Fibroblast of mammary gland (primary cell): ENCODE measurements around the gene MKNK1.
A peak's percentile ranks its signal among the peaks of the same experiment; 100 is the strongest.

Source experiments
- DNase-seq: peaks from one replicate; pipeline ENCODE4 v3.0.0-alpha.2; 2010; ENCODE audit warnings: low read depth
- H3K4me3 ChIP-seq: 2 replicates; pipeline ENCODE4 v1.5.1; 2011; ENCODE audit warnings: low read depth, mild to moderate bottlenecking, low read length, moderate library complexity; ENCODE audit not compliant: control insufficient read depth
- CTCF ChIP-seq: conservative IDR thresholded peaks from 2 replicates; pipeline ENCODE4 v1.5.1; 2011; ENCODE audit warnings: low read depth, low read length, inconsistent platforms; ENCODE audit not compliant: control insufficient read depth, insufficient read depth

Gene MKNK1

GRCh38 chr1:46637444-46638083, 33.5 kb upstream of the MKNK1 start:
- no peak overlapping the region for H3K4me3 ChIP-seq
- TF ChIP-seq CTCF, result no peak
- no peak for DNase-seq

GRCh38 chr1:46635205-46635604, 31.1 kb upstream of the MKNK1 start:
- no peak overlapping the region for H3K4me3 ChIP-seq
- no peak for DNase-seq
- no peak for TF ChIP-seq CTCF

GRCh38 chr1:46630719-46631118, 26.7 kb upstream of the MKNK1 start:
- H3K4me3 ChIP-seq, result no peak overlapping the region
- TF ChIP-seq CTCF, result no peak
- DNase-seq, result no peak

- DNase-seq, result no peak
- H3K4me3 ChIP-seq, result no peak overlapping the region
- TF ChIP-seq CTCF, result no peak
Measured at GRCh38 chr1:46623743-46624644, 19.9 kb upstream of the MKNK1 start.

GRCh38 chr1:46622344-46622743, 18.3 kb upstream of the MKNK1 start:
- DNase-seq, result peak; percentile 48
- H3K4me3 ChIP-seq, result no peak overlapping the region
- peak; percentile 55 for TF ChIP-seq CTCF

GRCh38 chr1:46621930-46622329, 17.9 kb upstream of the MKNK1 start:
- no peak overlapping the region for H3K4me3 ChIP-seq
- DNase-seq, result peak; percentile 30
- TF ChIP-seq CTCF, result no peak
